Caco-2 (cell line): ENCODE data around the gene BCR. TPM values are rescaled to one million over a fixed set of nuclear protein-coding genes. Genes with fewer than 3 reads are reported as not detected.
"Not testable (repeated sequence)": the region's sequence is repeated elsewhere in the genome, so short reads cannot be mapped to it uniquely, and the experiment has no call there.

ENCODE experiments used
- BruUV-seq: library from RNA; stranded (reverse); fragments of 400-500 nt; replicated peaks from 2 replicates; lab custom pipeline; 2021; lab: Mats Ljungman, UMichigan
- CTCF ChIA-PET: fragments of 300-600 bp; sonication (Branson Sonifier 250); formaldehyde crosslinking; loops from one replicate; lab custom pipeline; 2022; ENCODE audit warnings: antibody characterized with exemption; lab: Charles Lee
- POLR2A ChIA-PET: fragments of 300-600 bp; sonication (Branson Sonifier 250); formaldehyde crosslinking; loops from one replicate; lab custom pipeline; 2022; ENCODE audit warnings: antibody characterized with exemption; lab: Charles Lee
- DNase-seq, 2 experiments: peaks; one replicate each; pipeline versions ENCODE4 v3.0.0 to v3.0.0-alpha.2; 2020 to 2022
- H3K27me3 ChIP-seq: replicated peaks from 2 replicates; pipeline ENCODE4 v1.6.0; 2011; ENCODE audit warnings: low read length; ENCODE audit not compliant: control insufficient read depth, insufficient read depth
- H3K36me3 ChIP-seq: 2 replicates; pipeline ENCODE4 v1.5.1; 2011; ENCODE audit warnings: low read length; ENCODE audit not compliant: control insufficient read depth, insufficient read depth
- H3K4me1 ChIP-seq: fragments of 250-450 bp; sonication (Bioruptor Pico); 2 replicates; pipeline ENCODE4 v1.5.1; 2020; ENCODE audit warnings: mild to moderate bottlenecking
- H3K4me3 ChIP-seq: 2 replicates; pipeline ENCODE4 v1.5.1; 2011; ENCODE audit warnings: low read depth, mild to moderate bottlenecking, control low read depth, low read length
- H3K9me3 ChIP-seq: fragments of 250-450 bp; sonication (Bioruptor Pico); 2 replicates; pipeline ENCODE4 v1.5.1; 2020; ENCODE audit warnings: mild to moderate bottlenecking, moderate library complexity
- H3K27ac Mint-ChIP-seq: one replicate; pipeline ENCODE4 v1.8.0; 2022; ENCODE audit warnings: mixed read lengths; ENCODE audit not compliant: unreplicated experiment
- H3K27me3 Mint-ChIP-seq: one replicate; pipeline ENCODE4 v1.8.0; 2022; ENCODE audit warnings: mixed read lengths; ENCODE audit not compliant: insufficient read depth, unreplicated experiment
- H3K36me3 Mint-ChIP-seq: one replicate; pipeline ENCODE4 v1.8.0; 2022; ENCODE audit warnings: mild to moderate bottlenecking, mixed read lengths; ENCODE audit not compliant: insufficient read depth, unreplicated experiment
- H3K4me1 Mint-ChIP-seq: one replicate; pipeline ENCODE4 v1.8.0; 2022; ENCODE audit warnings: low read depth, mixed read lengths; ENCODE audit not compliant: unreplicated experiment
- H3K4me3 Mint-ChIP-seq: one replicate; pipeline ENCODE4 v1.8.0; 2022; ENCODE audit warnings: mild to moderate bottlenecking, moderate library complexity, mixed read lengths; ENCODE audit not compliant: unreplicated experiment
- H3K9me3 Mint-ChIP-seq: one replicate; pipeline ENCODE4 v1.8.0; 2022; ENCODE audit warnings: mixed read lengths; ENCODE audit not compliant: unreplicated experiment
- intact Hi-C: fragments of 100-400 bp; cut with micrococcal nuclease; formaldehyde crosslinking; loops from one replicate; pipeline ENCODE4 v1.10.0; 2022; ENCODE audit not compliant: unreplicated experiment
- total RNA-seq: library from RNA; stranded (reverse); gene quantifications from 2 replicates; pipeline ENCODE4 v1.2.3, GENCODE V29; 2022
- TF ChIP-seq, protein P1 (sequence below), 2 experiments: fragments of 200-600 bp in 1 of 2; IDR thresholded peaks; 1 replicate in 1 of 2; 2 replicates in 1 of 2; pipeline versions ENCODE4 v1.5.1 to v1.8.0; 2011 to 2022; ENCODE audit warnings: antibody characterized with exemption in 1 of 2, control low read depth in 1 of 2, inconsistent platforms in 1 of 2, low read depth in 1 of 2, low read length in 1 of 2, mild to moderate bottlenecking in 1 of 2, moderate library complexity in 1 of 2; ENCODE audit not compliant: insufficient read depth in 1 of 2, severe bottlenecking in 1 of 2, unreplicated experiment in 1 of 2

The BCR gene
- total RNA-seq, 1 experiment from 2014 or later = 87.4 TPM

DNA sequence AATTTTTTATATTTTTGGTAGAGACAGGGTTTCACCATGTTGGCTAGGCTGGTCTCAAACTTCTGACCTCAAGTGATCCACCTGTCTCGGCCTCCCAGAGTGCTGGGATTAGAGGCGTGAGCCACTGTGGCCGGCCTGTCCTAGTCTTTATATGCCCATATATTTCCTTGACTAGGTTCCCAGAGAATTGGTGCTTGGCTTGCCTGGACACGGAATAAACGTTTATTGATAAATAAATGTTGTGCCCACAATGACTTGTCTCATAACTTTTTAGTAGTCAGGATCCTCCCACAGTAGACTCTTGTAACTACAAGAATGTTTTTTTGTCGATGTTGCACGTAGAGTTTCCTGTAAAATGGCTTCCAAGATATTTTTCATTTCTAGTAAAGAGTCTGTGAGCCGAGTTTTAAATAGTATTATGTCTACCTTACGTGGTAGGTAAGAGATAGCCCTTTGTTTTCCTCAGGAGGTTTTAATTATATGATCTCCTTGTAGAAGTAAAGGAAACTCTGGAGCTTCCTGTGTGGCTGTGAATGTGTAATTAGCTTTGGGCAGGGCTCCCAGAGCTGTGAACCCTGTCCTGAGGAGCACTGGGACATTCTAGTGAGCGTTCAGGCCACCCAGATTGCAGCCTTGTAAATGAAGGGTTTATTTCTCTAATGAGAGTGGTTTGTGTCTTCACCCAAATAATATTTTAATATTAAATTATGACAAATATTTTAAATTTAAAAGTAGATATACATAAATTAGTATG lies 161.8 kb downstream of the BCR start:
- H3K4me3 Mint-ChIP-seq, H3K4me1 Mint-ChIP-seq, H3K9me3 Mint-ChIP-seq, POLR2A ChIA-PET, H3K27me3 Mint-ChIP-seq, BruUV-seq, H3K27me3 ChIP-seq, H3K36me3 ChIP-seq, CTCF ChIA-PET, H3K27ac Mint-ChIP-seq, H3K4me3 ChIP-seq, DNase-seq, H3K4me1 ChIP-seq, H3K9me3 ChIP-seq, intact Hi-C loops, H3K36me3 Mint-ChIP-seq: not testable (repeated sequence)

- Mint-ChIP-seq H3K36me3 (no peaks in the 10 kb centered on the region), H3K4me1 (no peaks in the 10 kb centered on the region), H3K9me3 (no peaks in the 10 kb centered on the region), H3K4me3 (no peak overlapping the region), H3K27ac (no peak overlapping the region), H3K27me3 (peaks cover 23% of the 10 kb centered on the region)
- BruUV-seq = no TSS peak
- H3K36me3 ChIP-seq = no peaks in the 10 kb centered on the region
- TF ChIP-seq, protein P1, sequence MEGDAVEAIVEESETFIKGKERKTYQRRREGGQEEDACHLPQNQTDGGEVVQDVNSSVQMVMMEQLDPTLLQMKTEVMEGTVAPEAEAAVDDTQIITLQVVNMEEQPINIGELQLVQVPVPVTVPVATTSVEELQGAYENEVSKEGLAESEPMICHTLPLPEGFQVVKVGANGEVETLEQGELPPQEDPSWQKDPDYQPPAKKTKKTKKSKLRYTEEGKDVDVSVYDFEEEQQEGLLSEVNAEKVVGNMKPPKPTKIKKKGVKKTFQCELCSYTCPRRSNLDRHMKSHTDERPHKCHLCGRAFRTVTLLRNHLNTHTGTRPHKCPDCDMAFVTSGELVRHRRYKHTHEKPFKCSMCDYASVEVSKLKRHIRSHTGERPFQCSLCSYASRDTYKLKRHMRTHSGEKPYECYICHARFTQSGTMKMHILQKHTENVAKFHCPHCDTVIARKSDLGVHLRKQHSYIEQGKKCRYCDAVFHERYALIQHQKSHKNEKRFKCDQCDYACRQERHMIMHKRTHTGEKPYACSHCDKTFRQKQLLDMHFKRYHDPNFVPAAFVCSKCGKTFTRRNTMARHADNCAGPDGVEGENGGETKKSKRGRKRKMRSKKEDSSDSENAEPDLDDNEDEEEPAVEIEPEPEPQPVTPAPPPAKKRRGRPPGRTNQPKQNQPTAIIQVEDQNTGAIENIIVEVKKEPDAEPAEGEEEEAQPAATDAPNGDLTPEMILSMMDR (IDR thresholded peaks at IDR 0.05; ENCODE audit: insufficient read depth in 1 of 2, low read depth in 1 of 2, low read length in 1 of 2, severe bottlenecking in 1 of 2, unreplicated experiment in 1 of 2) = no peak
- no peak for DNase-seq
- CTCF ChIA-PET = no interaction called here
- H3K4me1 ChIP-seq = no peaks in the 10 kb centered on the region
- H3K27me3 ChIP-seq = no peaks in the 10 kb centered on the region
- intact Hi-C loops = no loop called here
- H3K9me3 ChIP-seq = no peaks in the 10 kb centered on the region
- POLR2A ChIA-PET = no interaction called here
- no peak overlapping the region for H3K4me3 ChIP-seq
Observed at GRCh38 chr22:23351321-23351720, 171.0 kb downstream of the BCR start.

DNA sequence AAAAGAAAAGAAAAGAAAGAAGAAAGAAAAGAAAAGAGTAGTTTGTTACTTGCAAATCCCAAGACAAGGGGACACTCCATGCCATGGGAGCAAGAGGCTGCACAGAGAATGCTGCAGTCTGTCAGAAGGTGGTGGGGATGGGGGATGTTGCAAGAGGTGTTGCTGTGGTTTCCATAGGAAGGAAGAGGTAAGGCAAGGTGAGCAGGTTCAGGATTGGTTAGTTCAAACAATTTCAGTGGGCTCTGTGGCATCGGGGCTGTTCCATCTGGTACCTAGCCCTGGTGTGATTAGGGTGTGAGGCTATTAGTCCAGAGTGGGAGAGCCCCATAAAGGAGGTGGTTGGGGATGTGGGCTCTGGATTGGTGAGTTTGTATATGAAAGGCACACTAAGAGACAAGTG lies 172.7 kb downstream of the BCR start:
- H3K27ac Mint-ChIP-seq = no peak overlapping the region
- no peaks in the 10 kb centered on the region for H3K36me3 Mint-ChIP-seq
- H3K36me3 ChIP-seq = no peaks in the 10 kb centered on the region
- no peak overlapping the region for H3K4me3 ChIP-seq
- CTCF ChIA-PET = no interaction called here
- intact Hi-C loops = no loop called here
- H3K27me3 Mint-ChIP-seq = peaks cover 23% of the 10 kb centered on the region
- H3K4me3 Mint-ChIP-seq = no peak overlapping the region
- POLR2A ChIA-PET = no interaction called here
- H3K9me3 ChIP-seq = no peaks in the 10 kb centered on the region
- no peak for DNase-seq
- no peaks in the 10 kb centered on the region for H3K9me3 Mint-ChIP-seq
- H3K4me1 Mint-ChIP-seq = no peaks in the 10 kb centered on the region
- BruUV-seq = no TSS peak
- H3K27me3 ChIP-seq = no peaks in the 10 kb centered on the region
- no peaks in the 10 kb centered on the region for H3K4me1 ChIP-seq
- TF ChIP-seq, protein P1 (IDR thresholded peaks at IDR 0.05; ENCODE audit: insufficient read depth in 1 of 2, low read depth in 1 of 2, low read length in 1 of 2, severe bottlenecking in 1 of 2, unreplicated experiment in 1 of 2) = no peak
